ENCODE measurements around the gene ST8SIA1. TPM values are rescaled to one million over a fixed set of nuclear protein-coding genes. Genes with fewer than 3 reads are reported as not detected.

ST8SIA1 gene
- total RNA-seq, 3 donors from 2014 or later = 1.5 to 4.0 (median 1.6) TPM

DNA sequence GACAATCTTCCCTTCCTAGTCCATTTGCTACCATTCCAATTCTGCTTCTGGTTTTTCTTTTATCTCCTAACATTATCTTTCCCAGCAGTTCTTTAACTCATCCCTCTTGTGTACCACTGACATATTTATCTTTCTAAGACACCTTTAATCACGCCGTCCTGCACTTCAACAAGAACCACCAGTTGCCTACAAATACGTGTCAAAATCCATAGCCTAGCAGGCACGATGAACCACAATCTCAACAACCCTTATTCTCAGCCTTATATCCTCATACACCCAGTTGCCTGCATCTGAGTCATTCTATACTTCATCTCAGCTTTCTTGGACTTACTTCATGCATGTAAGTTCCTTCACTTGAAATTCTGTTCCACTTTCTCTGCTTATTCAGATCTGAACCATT is 16.4 kb upstream of the ST8SIA1 start:
- H3K4me1 Mint-ChIP-seq (ENCODE audit: low read depth) = no peaks in the 10 kb centered on the region
- H3K27me3 Mint-ChIP-seq (ENCODE audit: low read depth) = no peaks in the 10 kb centered on the region
- no peak overlapping the region for H3K4me3 Mint-ChIP-seq
- DNase-seq (no peak), ATAC-seq (no peak)
- H3K36me3 Mint-ChIP-seq (ENCODE audit: insufficient read depth) = no peaks in the 10 kb centered on the region
- H3K9me3 Mint-ChIP-seq = peaks cover 5% of the 10 kb centered on the region

DNA sequence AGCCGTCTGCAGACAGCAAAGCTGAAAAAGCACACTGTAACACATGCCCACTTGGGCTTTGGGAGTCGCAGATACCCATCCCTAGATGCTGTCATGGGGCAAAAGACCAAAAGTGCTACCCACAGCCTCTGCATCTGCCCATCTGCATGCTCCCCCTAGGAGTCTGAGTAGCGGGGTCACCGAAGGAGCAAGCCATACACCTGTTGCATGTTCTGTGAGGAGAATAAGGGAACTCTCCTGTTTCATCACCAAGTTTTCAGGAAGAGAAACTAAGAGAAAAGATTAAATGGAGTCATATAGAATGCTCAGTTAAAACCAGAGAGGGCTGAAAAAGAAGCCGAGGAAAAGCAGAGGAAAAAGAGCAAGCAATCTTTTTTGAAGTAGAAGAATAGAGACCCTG is 13.7 kb upstream of the ST8SIA1 start:
- ATAC-seq (no peak), DNase-seq (no peak)
- Mint-ChIP-seq H3K27me3 (ENCODE audit: low read depth) (no peaks in the 10 kb centered on the region), H3K4me3 (no peak overlapping the region), H3K9me3 (peaks cover 5% of the 10 kb centered on the region), H3K4me1 (ENCODE audit: low read depth) (no peaks in the 10 kb centered on the region), H3K36me3 (ENCODE audit: insufficient read depth) (no peaks in the 10 kb centered on the region)

DNA sequence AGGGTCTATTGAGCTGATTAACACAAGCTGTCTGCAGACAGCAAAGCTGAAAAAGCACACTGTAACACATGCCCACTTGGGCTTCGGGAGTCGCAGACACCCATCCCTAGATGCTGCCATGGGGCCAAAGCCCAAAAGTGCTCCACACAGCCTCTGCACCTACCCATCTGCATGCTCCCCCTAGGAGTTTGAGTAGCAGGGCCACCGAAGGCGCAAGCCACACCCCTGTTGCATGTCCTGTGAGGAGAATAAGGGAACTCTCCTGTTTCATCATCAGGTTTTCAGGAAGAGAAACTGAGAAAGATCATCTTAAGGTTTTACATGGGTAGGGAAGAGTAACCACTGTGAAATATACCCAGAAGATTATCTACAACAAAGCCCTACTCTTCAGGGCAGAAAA is 5.6 kb upstream of the ST8SIA1 start:
- Mint-ChIP-seq H3K4me1 (ENCODE audit: low read depth) (peaks cover 3% of the 10 kb centered on the region), H3K4me3 (no peak overlapping the region)

DNA sequence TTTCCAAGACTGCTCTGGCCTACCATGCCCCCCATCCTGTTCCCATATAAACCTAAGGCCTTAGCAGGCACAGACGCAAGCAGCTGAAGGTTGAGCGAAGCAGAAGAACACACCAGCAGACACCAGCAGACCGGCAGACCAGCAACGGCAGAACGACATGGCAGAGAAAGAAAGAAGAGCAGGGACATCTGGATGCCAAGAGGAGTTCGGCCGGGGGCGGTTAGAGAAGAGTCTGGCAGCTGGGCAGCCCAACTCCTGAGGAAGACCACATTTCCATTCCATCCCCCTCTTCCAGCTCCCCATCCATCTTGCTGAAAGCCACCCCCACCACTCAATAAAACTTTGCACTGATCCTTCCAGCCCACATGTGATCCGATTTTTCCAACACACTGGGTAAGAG is 5.2 kb upstream of the ST8SIA1 start:
- Mint-ChIP-seq H3K4me1 (ENCODE audit: low read depth) (peaks cover 3% of the 10 kb centered on the region), H3K9me3 (peaks cover 15% of the 10 kb centered on the region), H3K4me3 (no peak overlapping the region), H3K36me3 (ENCODE audit: insufficient read depth) (peaks cover 3% of the 10 kb centered on the region), H3K27me3 (ENCODE audit: low read depth) (no peaks in the 10 kb centered on the region)
- ATAC-seq (no peak), DNase-seq (no peak)

More for the DNA sequence above, 5.6 kb upstream of the ST8SIA1 start:
- Mint-ChIP-seq H3K27me3 (ENCODE audit: low read depth) (no peaks in the 10 kb centered on the region), H3K36me3 (ENCODE audit: insufficient read depth) (peaks cover 3% of the 10 kb centered on the region), H3K9me3 (peaks cover 15% of the 10 kb centered on the region)
- no peak for DNase-seq
- no peak for ATAC-seq

DNA sequence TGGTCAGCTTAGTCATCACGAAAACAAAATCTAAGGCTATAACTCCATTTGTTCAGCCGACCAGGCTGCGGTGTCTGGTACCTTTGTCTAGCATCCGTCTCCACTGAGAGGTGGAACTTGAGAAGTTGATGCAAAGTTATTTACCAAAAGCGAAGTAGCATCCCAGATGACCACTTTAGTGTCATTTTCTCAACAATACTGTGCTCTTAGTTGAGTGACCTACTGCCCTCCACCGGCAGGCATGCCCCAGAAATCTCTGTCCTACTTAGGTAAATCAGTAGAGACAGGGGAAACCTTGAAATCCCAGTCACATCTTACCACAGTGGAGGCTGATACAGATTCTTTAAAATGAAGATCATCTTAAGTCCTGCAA is 1.3 kb upstream of the ST8SIA1 start:
- Mint-ChIP-seq H3K36me3 (ENCODE audit: insufficient read depth) (no peaks in the 10 kb centered on the region), H3K4me3 (peak overlapping the region; percentile 95), H3K9me3 (no peaks in the 10 kb centered on the region), H3K4me1 (ENCODE audit: low read depth) (peaks cover 31% of the 10 kb centered on the region), H3K27me3 (ENCODE audit: low read depth) (peaks cover 6% of the 10 kb centered on the region)
- DNase-seq = no peak
- ATAC-seq = no peak

DNA sequence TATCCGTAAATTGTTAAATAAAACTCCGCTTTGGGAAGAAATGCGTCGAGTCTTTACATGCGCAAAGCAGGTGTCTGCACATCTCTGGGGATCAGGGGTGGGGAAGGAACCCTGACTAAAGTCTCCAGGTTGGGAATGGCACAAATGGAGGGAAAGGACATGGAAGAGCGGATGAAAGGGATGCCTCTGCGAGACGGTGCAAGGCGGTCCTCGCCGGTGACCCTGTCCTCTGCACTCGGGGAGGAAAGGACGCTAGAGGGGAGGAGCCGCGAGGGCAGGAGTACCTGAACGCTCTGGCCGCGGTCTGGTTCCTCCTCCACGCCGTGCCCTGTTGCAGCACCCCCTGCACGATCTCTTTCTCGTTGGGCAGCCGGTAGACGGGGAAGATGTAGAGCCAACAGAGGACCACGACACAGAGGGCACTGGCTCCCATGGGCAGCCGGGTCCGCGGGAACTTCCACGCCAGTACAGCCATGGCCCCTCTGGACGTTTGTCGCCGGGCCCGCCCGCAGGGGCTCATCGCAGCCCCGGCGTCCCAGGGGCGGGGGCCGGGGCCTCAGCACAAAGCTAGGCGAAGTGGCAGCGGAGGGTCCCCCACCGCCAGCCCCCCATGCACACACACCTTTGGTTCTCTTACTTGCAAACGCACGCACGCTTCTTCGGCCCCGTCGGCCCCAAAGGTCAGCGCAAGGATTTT is 646 bp downstream of the ST8SIA1 start:
- no peaks in the 10 kb centered on the region for H3K9me3 Mint-ChIP-seq
- H3K4me3 Mint-ChIP-seq = peak overlapping the region; percentile 95
- H3K36me3 Mint-ChIP-seq (ENCODE audit: insufficient read depth) = no peaks in the 10 kb centered on the region
- H3K4me1 Mint-ChIP-seq (ENCODE audit: low read depth) = peaks cover 47% of the 10 kb centered on the region
- peaks cover 6% of the 10 kb centered on the region for H3K27me3 Mint-ChIP-seq (ENCODE audit: low read depth)
- ATAC-seq (peak in 1 of 2 donors; percentile 16), DNase-seq (no peak)

DNA sequence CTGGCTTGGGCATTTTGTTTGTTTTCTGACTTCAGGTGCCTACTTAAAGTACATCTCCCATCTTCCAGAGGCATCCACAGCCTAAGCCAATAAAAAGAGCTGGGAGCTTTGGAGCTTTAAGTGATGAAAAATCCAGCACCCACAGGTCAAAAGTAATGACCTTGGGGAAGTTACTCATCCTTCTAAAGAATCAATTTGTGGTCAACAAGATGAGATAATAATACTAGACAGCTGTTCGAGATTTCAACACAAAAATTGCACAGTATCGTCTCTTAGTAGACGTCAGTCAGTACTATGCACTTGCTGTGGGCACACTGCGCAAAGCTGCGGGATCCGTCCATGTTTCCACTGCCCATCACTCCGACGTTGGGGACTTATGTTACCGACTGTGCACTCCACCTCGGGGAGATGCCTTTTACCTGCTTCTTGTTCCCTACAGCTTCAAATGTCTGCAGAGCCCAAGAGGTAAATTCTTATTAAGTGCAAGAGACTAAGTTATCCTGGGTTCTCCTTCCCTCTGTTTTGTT is 1.3 kb downstream of the ST8SIA1 start:
- H3K9me3 Mint-ChIP-seq = no peaks in the 10 kb centered on the region
- H3K27me3 Mint-ChIP-seq (ENCODE audit: low read depth) = peaks cover 6% of the 10 kb centered on the region
- ATAC-seq (no peak), DNase-seq (no peak)
- H3K4me3 Mint-ChIP-seq = peak overlapping the region; percentile 95
- H3K4me1 Mint-ChIP-seq (ENCODE audit: low read depth) = peaks cover 53% of the 10 kb centered on the region
- no peaks in the 10 kb centered on the region for H3K36me3 Mint-ChIP-seq (ENCODE audit: insufficient read depth)

DNA sequence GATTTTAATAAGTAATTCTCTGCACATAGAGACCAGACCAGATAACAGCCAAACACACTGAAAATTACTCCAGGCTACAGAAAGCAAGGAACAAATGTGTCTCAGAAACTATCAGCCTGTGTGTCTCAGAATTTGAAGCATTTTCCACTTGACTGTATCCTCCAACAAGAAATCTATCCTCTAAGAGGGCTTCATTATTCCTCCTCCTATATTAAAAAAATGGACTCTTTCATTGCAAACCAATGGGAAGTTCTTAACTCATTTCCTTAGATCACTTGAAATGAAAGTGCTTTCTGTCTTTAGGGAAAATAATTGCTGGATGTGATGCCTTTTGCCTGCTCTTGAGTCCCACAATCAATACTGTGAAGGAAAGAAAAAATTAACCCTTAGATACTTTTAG is 2.3 kb downstream of the ST8SIA1 start:
- Mint-ChIP-seq H3K4me1 (ENCODE audit: low read depth) (peaks cover 60% of the 10 kb centered on the region), H3K4me3 (peak overlapping the region; percentile 95), H3K9me3 (no peaks in the 10 kb centered on the region), H3K36me3 (ENCODE audit: insufficient read depth) (no peaks in the 10 kb centered on the region), H3K27me3 (ENCODE audit: low read depth) (peaks cover 6% of the 10 kb centered on the region)
- DNase-seq (no peak), ATAC-seq (no peak)

DNA sequence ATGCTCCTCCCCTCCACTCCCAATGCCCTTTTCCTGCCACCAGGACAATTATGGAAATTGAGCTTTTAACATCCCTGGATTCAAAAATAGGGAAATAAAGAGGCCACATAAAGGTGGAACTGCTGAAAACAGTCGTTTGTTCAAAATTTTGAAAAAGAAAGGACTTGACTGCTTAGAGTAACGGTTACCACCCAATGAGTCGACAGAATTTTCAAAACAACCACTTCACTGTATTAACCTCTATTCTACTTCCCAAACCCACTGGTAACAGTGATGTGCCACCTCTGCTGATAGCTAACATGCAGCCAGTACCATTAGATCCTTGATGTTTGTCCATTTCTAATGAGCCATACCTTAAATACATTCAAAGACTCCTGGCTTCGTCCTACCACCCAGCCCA is 4.9 kb downstream of the ST8SIA1 start:
- no peaks in the 10 kb centered on the region for H3K9me3 Mint-ChIP-seq
- no peaks in the 10 kb centered on the region for H3K36me3 Mint-ChIP-seq (ENCODE audit: insufficient read depth)
- H3K4me3 Mint-ChIP-seq = no peak overlapping the region
- peaks cover 6% of the 10 kb centered on the region for H3K27me3 Mint-ChIP-seq (ENCODE audit: low read depth)
- ATAC-seq (no peak), DNase-seq (no peak)
- H3K4me1 Mint-ChIP-seq (ENCODE audit: low read depth) = peaks cover 63% of the 10 kb centered on the region

DNA sequence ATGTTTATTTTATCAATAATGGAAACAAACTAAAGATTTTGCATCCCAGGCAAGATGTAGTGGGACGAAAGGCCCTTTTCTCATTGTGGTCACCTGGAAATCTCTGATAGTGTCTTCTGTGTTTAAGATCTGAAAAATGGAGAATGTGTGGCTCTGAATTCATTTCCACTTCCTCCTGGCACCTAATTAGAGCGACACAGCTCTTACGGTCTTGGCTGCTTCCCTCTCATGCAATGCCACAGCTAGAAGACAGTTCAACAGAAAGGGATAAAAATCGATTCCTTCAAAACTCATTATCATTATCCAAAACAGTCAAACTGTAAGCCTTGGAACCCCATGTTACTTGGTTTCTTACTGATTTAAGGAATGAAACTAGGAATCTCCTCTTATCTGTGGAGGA is 9.3 kb downstream of the ST8SIA1 start:
- DNase-seq (no peak), ATAC-seq (no peak)
- H3K4me3 Mint-ChIP-seq = no peak overlapping the region
- H3K4me1 Mint-ChIP-seq (ENCODE audit: low read depth) = peaks cover 54% of the 10 kb centered on the region
- peaks cover 5% of the 10 kb centered on the region for H3K36me3 Mint-ChIP-seq (ENCODE audit: insufficient read depth)
- H3K9me3 Mint-ChIP-seq = no peaks in the 10 kb centered on the region
- peaks cover 2% of the 10 kb centered on the region for H3K27me3 Mint-ChIP-seq (ENCODE audit: low read depth)

DNA sequence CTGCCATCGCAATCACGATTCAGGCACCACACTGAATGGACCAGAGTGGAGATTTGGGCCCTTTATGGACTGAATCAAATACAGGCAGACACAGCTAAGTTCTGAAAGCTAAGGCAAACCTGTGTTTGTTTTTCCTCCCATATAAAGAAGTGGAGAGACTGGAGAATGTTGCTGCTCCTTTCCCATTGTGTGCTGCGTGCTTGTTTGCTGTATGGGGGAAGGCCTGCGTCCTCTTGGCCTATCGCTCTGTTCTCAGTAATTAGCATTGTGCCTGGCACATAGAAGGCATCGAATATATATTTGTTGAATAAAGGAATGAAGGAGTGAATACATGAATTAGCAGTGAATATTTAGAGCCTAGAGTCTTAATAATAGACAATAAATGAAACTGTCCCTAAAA is 12.4 kb downstream of the ST8SIA1 start:
- DNase-seq = no peak
- Mint-ChIP-seq H3K27me3 (ENCODE audit: low read depth) (peaks cover 2% of the 10 kb centered on the region), H3K36me3 (ENCODE audit: insufficient read depth) (peaks cover 5% of the 10 kb centered on the region), H3K4me3 (no peak overlapping the region), H3K9me3 (no peaks in the 10 kb centered on the region), H3K4me1 (ENCODE audit: low read depth) (peaks cover 29% of the 10 kb centered on the region)
- no peak for ATAC-seq

DNA sequence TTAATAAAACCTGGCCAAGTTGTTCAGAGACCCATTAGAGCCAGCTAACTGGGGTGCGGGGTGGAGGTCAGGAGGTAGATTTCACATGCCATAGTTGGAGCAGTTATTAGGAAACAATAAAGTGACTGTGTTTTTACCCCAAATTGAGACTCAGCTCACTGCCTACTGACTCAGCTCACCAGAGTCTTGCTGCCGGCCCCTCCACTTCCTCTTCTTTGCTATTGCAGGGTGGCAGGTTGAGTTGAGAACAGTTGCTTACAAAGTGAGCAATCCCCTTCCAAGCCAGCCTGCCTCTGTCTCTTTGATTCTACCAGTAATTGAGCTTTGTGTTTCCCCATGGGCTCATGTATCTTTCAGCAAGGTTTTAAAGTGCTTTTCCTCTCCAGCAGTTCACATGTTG is 12.9 kb downstream of the ST8SIA1 start:
- Mint-ChIP-seq H3K9me3 (no peaks in the 10 kb centered on the region), H3K4me3 (no peak overlapping the region), H3K4me1 (ENCODE audit: low read depth) (peaks cover 27% of the 10 kb centered on the region), H3K27me3 (ENCODE audit: low read depth) (peaks cover 2% of the 10 kb centered on the region), H3K36me3 (ENCODE audit: insufficient read depth) (peaks cover 5% of the 10 kb centered on the region)
- DNase-seq (no peak), ATAC-seq (peak; percentile 80 to 84)

DNA sequence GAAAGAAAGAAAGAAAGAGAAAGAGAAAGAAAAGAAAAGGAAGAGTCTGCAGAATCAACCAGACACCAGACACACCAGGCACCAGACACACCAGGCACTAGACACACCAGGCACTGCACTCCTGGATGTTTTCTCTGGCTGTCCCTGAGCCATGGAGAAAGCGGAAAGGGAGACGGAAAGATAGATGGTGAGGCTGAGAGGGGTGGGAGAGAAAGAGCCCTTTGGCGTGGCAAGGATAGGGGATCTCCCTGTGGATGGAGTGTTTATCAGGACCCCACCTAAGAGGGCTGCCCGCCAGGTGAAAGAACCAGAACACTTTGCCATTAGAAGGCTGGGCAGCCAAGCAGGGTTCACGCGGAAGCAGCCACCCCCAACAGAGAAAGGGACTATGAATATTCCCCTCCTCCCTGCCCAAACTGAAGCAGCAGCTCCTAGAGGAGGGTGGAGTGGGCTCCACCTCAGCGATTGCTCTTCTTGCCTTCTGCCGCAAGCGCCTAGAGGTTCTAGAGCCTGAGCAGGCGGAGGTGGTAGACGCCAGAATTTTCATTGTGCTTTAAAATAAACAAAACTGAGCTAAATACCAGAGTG is 13.4 kb downstream of the ST8SIA1 start:
- peaks cover 29% of the 10 kb centered on the region for H3K4me1 Mint-ChIP-seq (ENCODE audit: low read depth)

DNA sequence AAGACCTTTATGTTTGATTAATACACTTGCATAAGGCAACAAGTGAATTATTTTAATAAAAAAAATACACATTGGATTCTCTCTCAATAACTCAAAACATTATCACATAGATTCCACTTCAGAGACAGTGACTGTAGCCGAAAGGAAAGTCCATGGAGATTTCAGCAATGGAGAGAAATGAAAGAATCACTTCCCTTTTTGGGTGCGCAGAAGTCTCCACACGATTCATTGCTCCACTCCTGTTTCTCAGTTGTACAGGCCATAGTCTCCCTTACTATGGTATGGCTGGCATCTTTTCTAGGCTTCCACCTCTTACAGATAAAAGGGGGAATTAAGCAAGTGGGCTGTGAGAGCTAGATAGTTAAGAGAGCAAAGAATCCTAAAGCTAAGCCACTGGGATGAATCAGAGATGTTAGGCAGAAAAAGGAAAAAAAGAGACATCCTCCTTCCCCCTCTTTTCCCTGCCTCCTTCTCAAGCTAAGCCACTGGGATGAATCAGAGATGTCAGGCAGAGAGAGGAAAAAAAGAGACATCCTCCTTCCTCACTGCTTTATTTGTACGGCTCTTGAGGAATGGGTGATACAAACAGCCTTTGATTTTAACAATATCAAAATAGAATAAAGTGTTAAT is 16.3 kb downstream of the ST8SIA1 start:
- H3K27me3 Mint-ChIP-seq (ENCODE audit: low read depth) = no peaks in the 10 kb centered on the region
- DNase-seq = no peak

More for the DNA sequence above, 13.4 kb downstream of the ST8SIA1 start:
- DNase-seq (no peak), ATAC-seq (no peak)
- peaks cover 5% of the 10 kb centered on the region for H3K36me3 Mint-ChIP-seq (ENCODE audit: insufficient read depth)
- no peak overlapping the region for H3K4me3 Mint-ChIP-seq
- H3K27me3 Mint-ChIP-seq (ENCODE audit: low read depth) = peaks cover 2% of the 10 kb centered on the region
- H3K9me3 Mint-ChIP-seq = no peaks in the 10 kb centered on the region

DNA sequence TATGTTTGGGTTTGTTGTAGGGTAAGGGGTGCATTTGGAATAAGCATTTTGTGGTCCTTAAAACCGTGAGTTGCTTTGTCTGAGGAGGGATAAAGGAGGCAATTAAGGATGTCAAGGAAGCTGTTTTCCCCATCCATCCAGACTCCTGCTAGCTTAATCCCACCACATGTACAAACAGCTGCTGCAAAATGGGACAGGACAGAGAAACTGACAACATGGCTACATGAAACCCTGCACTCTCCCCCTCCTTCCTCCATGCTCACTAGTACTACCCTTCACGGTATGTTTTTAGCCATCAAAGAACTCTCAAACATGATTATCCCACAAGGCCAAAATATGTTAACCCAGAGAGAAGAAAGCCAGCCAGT is 20.6 kb downstream of the ST8SIA1 start:
- Mint-ChIP-seq H3K27me3 (ENCODE audit: low read depth) (no peaks in the 10 kb centered on the region), H3K4me3 (no peak overlapping the region), H3K4me1 (ENCODE audit: low read depth) (peaks cover 16% of the 10 kb centered on the region), H3K36me3 (ENCODE audit: insufficient read depth) (peaks cover 1% of the 10 kb centered on the region), H3K9me3 (no peaks in the 10 kb centered on the region)
- DNase-seq = no peak
- no peak for ATAC-seq

More for the DNA sequence above, 16.3 kb downstream of the ST8SIA1 start:
- H3K4me1 Mint-ChIP-seq (ENCODE audit: low read depth) = peaks cover 33% of the 10 kb centered on the region
- H3K4me3 Mint-ChIP-seq = no peak overlapping the region
- no peaks in the 10 kb centered on the region for H3K9me3 Mint-ChIP-seq
- H3K36me3 Mint-ChIP-seq (ENCODE audit: insufficient read depth) = no peaks in the 10 kb centered on the region
- ATAC-seq = no peak

Measured in activated T-cell treated with anti-CD3 and anti-CD28 coated beads, Interleukin-2, amount 50 U/mL, for 4 hours (primary cell).